ENCODE measurements around the gene EPGN. TPM values are rescaled to one million over a fixed set of nuclear protein-coding genes. Genes with fewer than 3 reads are reported as not detected.

The EPGN gene
- polyA plus RNA-seq = not detected

GRCh38 chr4:74308215-74308614, at the start of gene EPGN:
Gene EPGN, plus strand, starts transcription at chr4:74308470. Its CDS starts 64 bp downstream, at chr4:74308534.
- Mint-ChIP-seq H3K9me3 (no peaks in the 10 kb centered on the region), H3K4me1 (peaks cover 5 to 10% (median 7%) of the 10 kb centered on the region in 3 donors), H3K27ac (no peak within 1 kb of the TSS), H3K4me3 (no peak within 1 kb of the TSS), H3K36me3 (no peaks in the 10 kb centered on the region), H3K27me3 (no peaks in the 10 kb centered on the region)

GRCh38 chr4:74258963-74259362, 49.3 kb upstream of the EPGN start:
- H3K27me3 Mint-ChIP-seq = peaks cover 1% of the 10 kb centered on the region
- H3K36me3 Mint-ChIP-seq = peaks cover 2% of the 10 kb centered on the region
- peaks cover 0 to 4% (median 0%) of the 10 kb centered on the region in 3 donors for H3K4me1 Mint-ChIP-seq
- no peak overlapping the region for H3K4me3 Mint-ChIP-seq
- H3K27ac Mint-ChIP-seq = no peak overlapping the region
- peaks cover 0 to 5% (median 2%) of the 10 kb centered on the region in 3 donors for H3K9me3 Mint-ChIP-seq

DNA sequence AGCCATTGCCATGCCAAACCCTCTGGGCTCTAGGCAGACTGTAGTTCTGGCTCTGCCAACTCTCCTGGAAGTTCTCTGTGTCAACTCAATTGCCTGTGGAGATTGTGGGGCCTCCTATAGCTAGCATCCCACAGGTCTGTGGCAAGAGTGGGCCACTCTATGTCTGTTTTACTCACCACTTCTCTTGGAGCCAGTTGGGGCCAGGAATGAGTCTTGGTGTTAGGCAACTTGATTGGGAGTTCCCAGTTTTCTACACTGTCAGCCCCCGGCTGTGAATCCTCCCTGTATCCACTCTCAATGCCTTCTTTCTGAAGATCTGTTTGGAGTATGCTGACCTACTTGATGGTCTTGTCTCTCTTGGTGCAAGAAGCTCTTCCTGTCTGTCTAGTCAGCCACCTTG, 48.2 kb upstream of the EPGN start:
- Mint-ChIP-seq H3K4me3 (no peak overlapping the region), H3K27ac (no peak overlapping the region), H3K4me1 (peaks cover 0 to 4% (median 0%) of the 10 kb centered on the region in 3 donors), H3K9me3 (peaks cover 0 to 5% (median 0%) of the 10 kb centered on the region in 3 donors), H3K36me3 (peaks cover 2% of the 10 kb centered on the region), H3K27me3 (peaks cover 1% of the 10 kb centered on the region)

GRCh38 chr4:74262522-74262921, 45.7 kb upstream of the EPGN start:
- peaks cover 2% of the 10 kb centered on the region for H3K36me3 Mint-ChIP-seq
- no peak overlapping the region for H3K4me3 Mint-ChIP-seq
- peaks cover 0 to 4% (median 0%) of the 10 kb centered on the region in 3 donors for H3K4me1 Mint-ChIP-seq
- no peak overlapping the region for H3K27ac Mint-ChIP-seq
- no peaks in the 10 kb centered on the region for H3K9me3 Mint-ChIP-seq
- no peaks in the 10 kb centered on the region for H3K27me3 Mint-ChIP-seq

GRCh38 chr4:74263551-74263950, 44.7 kb upstream of the EPGN start:
- Mint-ChIP-seq H3K27me3 (no peaks in the 10 kb centered on the region), H3K4me3 (no peak overlapping the region), H3K4me1 (peaks cover 0 to 4% (median 0%) of the 10 kb centered on the region in 3 donors), H3K27ac (no peak overlapping the region), H3K9me3 (no peaks in the 10 kb centered on the region), H3K36me3 (peaks cover 2% of the 10 kb centered on the region)

DNA sequence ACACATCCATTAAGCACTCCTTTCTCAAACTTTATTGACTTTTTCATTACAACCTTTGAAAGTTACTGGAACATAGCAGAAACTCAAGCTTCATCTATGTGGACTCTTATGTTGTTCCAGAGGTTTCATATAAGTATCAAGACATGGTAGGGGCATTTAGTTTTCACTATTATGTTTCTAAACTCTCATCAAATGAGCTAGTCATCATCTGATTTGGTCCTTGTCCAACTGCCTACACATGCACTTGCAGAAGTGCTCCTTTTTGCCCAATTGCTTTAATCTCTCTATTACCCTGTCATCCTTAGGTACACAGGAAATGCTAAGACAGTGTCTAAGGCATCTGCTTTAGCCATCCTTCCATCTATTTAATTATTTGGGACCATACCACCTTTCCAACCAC, 42.2 kb upstream of the EPGN start:
- Mint-ChIP-seq H3K27ac (no peak overlapping the region), H3K36me3 (no peaks in the 10 kb centered on the region), H3K27me3 (no peaks in the 10 kb centered on the region), H3K4me3 (no peak overlapping the region), H3K4me1 (peaks cover 0 to 4% (median 0%) of the 10 kb centered on the region in 3 donors), H3K9me3 (no peaks in the 10 kb centered on the region)

- H3K9me3 Mint-ChIP-seq = no peaks in the 10 kb centered on the region
- no peak overlapping the region for H3K27ac Mint-ChIP-seq
- peaks cover 0 to 4% (median 0%) of the 10 kb centered on the region in 3 donors for H3K4me1 Mint-ChIP-seq
- H3K27me3 Mint-ChIP-seq = no peaks in the 10 kb centered on the region
- no peak overlapping the region for H3K4me3 Mint-ChIP-seq
- H3K36me3 Mint-ChIP-seq = no peaks in the 10 kb centered on the region
Observed at GRCh38 chr4:74267998-74268606, 40.2 kb upstream of the EPGN start.

GRCh38 chr4:74268643-74269042, 39.6 kb upstream of the EPGN start:
- H3K4me1 Mint-ChIP-seq = peaks cover 0 to 1% (median 0%) of the 10 kb centered on the region in 3 donors
- H3K4me3 Mint-ChIP-seq = no peak overlapping the region
- no peaks in the 10 kb centered on the region for H3K36me3 Mint-ChIP-seq
- H3K27ac Mint-ChIP-seq = no peak overlapping the region
- H3K9me3 Mint-ChIP-seq = no peaks in the 10 kb centered on the region
- no peaks in the 10 kb centered on the region for H3K27me3 Mint-ChIP-seq

DNA sequence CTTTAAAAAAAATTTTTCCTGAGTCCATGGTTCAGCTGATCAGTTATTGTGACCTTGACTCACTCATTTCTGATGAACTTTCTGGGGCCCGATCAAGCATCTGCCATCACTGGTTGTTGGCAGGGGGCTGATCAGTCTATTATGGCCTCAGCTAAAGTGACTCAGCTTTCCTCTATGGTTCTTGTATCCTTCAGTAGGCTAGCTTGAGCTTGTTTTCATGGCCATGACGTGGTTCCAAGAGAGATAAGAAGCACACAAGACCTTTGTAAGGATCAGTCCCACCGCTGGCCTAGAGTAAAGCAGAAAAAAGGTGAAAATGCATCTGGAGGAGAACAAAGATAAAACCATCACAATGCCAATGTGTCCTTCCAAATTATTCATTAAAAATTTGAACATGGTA, 29.8 kb upstream of the EPGN start:
- Mint-ChIP-seq H3K27ac (no peak overlapping the region), H3K36me3 (peaks cover 15% of the 10 kb centered on the region), H3K4me3 (no peak overlapping the region), H3K27me3 (no peaks in the 10 kb centered on the region), H3K4me1 (no peaks in the 10 kb centered on the region), H3K9me3 (peaks cover 0 to 1% (median 0%) of the 10 kb centered on the region in 3 donors)

GRCh38 chr4:74279716-74280115, 28.6 kb upstream of the EPGN start:
- peaks cover 0 to 4% (median 0%) of the 10 kb centered on the region in 3 donors for H3K9me3 Mint-ChIP-seq
- H3K4me1 Mint-ChIP-seq = no peaks in the 10 kb centered on the region
- no peaks in the 10 kb centered on the region for H3K27me3 Mint-ChIP-seq
- H3K27ac Mint-ChIP-seq = no peak overlapping the region
- no peak overlapping the region for H3K4me3 Mint-ChIP-seq
- peaks cover 15% of the 10 kb centered on the region for H3K36me3 Mint-ChIP-seq

GRCh38 chr4:74282926-74283325, 25.3 kb upstream of the EPGN start:
- Mint-ChIP-seq H3K27ac (no peak overlapping the region), H3K27me3 (no peaks in the 10 kb centered on the region), H3K4me3 (no peak overlapping the region), H3K36me3 (peaks cover 13% of the 10 kb centered on the region), H3K9me3 (peaks cover 0 to 2% (median 0%) of the 10 kb centered on the region in 3 donors), H3K4me1 (no peaks in the 10 kb centered on the region)

DNA sequence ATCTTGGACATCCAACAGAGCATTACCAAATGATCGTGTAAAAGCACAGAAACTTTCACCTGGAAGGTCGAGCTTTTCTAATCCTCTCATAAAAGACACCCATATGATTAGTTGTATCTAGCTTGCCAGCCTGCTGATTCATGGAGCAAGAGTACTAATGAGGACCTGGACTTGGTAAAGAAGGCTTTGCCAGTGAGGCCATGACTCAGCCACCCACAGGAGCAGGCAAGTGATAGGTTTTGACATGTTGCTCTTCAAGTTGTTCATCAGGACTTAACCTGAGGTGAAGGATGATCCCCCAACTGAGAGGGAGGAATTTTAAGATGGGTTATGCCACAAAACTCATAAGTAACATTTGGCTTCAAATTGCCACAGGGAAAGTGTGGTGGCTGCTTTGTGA, 24.7 kb upstream of the EPGN start:
- Mint-ChIP-seq H3K36me3 (peaks cover 13% of the 10 kb centered on the region), H3K9me3 (peaks cover 0 to 2% (median 0%) of the 10 kb centered on the region in 3 donors), H3K4me1 (no peaks in the 10 kb centered on the region), H3K27ac (no peak overlapping the region), H3K4me3 (no peak overlapping the region), H3K27me3 (no peaks in the 10 kb centered on the region)

DNA sequence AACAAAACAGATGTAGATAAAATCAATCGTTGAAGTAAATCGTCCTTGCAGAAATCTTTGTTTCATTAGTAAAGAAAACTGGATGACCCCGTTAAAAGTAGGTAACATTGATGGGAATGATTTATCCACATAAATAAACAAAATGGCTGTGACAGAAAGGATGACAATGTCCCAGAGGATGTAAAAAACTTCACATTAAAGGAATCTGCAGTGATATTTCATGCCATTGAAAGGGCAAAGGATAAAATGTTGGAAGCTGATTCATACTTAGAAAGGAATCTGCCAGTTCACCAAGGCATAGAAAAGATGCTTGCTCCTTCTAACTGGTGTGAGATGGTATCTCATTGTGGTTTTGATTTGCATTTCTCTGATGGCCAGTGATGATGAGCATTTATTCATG, 24.2 kb upstream of the EPGN start:
- H3K27me3 Mint-ChIP-seq = no peaks in the 10 kb centered on the region
- H3K4me3 Mint-ChIP-seq = no peak overlapping the region
- H3K36me3 Mint-ChIP-seq = peaks cover 13% of the 10 kb centered on the region
- peaks cover 0 to 2% (median 0%) of the 10 kb centered on the region in 3 donors for H3K9me3 Mint-ChIP-seq
- H3K27ac Mint-ChIP-seq = no peak overlapping the region
- no peaks in the 10 kb centered on the region for H3K4me1 Mint-ChIP-seq

GRCh38 chr4:74287164-74287563, 21.1 kb upstream of the EPGN start:
- Mint-ChIP-seq H3K4me1 (no peaks in the 10 kb centered on the region), H3K9me3 (peaks cover 0 to 3% (median 0%) of the 10 kb centered on the region in 3 donors), H3K4me3 (no peak overlapping the region), H3K36me3 (peaks cover 7% of the 10 kb centered on the region), H3K27ac (no peak overlapping the region), H3K27me3 (no peaks in the 10 kb centered on the region)

DNA sequence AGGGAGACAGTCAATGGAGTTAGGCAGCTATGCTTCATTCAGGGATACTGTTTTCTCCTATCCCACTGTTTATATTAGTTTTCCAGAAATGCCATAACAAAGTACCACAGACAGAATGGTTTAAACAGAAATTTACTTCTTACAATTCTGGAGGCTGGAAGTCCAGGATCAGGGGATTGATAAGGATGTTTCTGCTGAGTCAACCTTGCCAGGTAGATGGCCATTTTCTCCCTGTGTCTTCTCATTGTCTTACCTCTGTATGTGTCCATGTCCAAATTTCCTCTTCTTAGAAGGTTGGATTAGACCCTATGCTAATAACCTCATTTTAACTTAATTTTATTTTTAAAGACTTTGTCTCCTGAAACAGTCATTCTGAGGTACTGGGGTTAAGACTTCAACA, 20.5 kb upstream of the EPGN start:
- Mint-ChIP-seq H3K27me3 (no peaks in the 10 kb centered on the region), H3K27ac (no peak overlapping the region), H3K4me1 (no peaks in the 10 kb centered on the region), H3K4me3 (no peak overlapping the region), H3K36me3 (peaks cover 6% of the 10 kb centered on the region), H3K9me3 (peaks cover 0 to 4% (median 0%) of the 10 kb centered on the region in 3 donors)

DNA sequence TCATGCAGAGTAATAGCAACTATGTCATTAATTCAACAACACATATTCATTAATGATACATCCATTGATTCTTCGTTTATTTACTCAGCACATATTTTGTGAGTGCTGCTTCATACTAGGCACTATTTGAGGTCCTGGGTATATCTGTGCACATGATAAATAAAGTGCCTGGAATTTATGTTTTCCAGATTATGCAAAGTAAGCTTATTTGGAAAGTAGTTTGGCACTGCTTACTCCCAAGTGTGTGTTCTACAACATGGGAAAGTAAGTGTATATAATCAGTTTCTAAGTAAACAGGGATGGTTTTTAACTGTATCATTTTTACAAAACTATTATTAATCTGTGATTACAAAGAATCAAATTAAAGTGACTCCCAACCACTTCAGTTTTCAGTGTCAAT, 16.8 kb upstream of the EPGN start:
- H3K27ac Mint-ChIP-seq = no peak overlapping the region
- H3K4me1 Mint-ChIP-seq = no peaks in the 10 kb centered on the region
- peaks cover 5% of the 10 kb centered on the region for H3K36me3 Mint-ChIP-seq
- no peaks in the 10 kb centered on the region for H3K27me3 Mint-ChIP-seq
- H3K4me3 Mint-ChIP-seq = no peak overlapping the region
- peaks cover 0 to 2% (median 0%) of the 10 kb centered on the region in 3 donors for H3K9me3 Mint-ChIP-seq

Measured in IgD-negative memory B cell (primary cell).